ENCODE results near the gene SLC35B3.
"Not testable (repeated sequence)": the region's sequence is repeated elsewhere in the genome, so short reads cannot be mapped to it uniquely, and the experiment has no call there.

The SLC35B3 gene

GRCh38 chr6:8435093-8435844 lies at the start of gene SLC35B3:
Gene SLC35B3 (minus strand): TSS chr6:8435545.
- peak; percentile 97 for DNase-seq

DNA sequence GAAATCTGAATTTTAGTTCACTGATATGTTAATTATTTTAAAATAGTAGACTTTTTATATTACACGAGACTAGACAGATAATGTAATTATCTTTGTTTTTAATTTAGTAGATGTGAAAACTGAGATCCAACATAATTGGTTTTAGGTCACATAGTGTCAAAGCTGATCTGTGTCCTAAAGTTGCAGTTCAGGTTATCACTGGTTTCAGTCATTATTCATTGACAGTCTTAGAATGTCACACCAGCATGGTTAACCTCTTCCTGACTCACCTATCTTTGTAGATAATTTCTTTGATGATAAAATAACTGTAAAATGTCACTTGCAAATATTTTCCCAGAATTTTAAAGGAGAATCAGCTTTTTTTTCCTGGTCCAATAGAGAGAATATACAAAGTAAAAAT lies 48.3 kb upstream of the SLC35B3 start:
- DNase-seq = no peak

- DNase-seq = no peak
These were observed 46.4 kb upstream of the SLC35B3 start for GRCh38 chr6:8481727-8482126.

- no peak for DNase-seq
These were observed 43.1 kb upstream of the SLC35B3 start for GRCh38 chr6:8478418-8478817.

- DNase-seq = no peak
These were observed 41.3 kb upstream of the SLC35B3 start for GRCh38 chr6:8476656-8477055.

- no peak for DNase-seq
These were observed 33.4 kb upstream of the SLC35B3 start for GRCh38 chr6:8468552-8469356.

DNA sequence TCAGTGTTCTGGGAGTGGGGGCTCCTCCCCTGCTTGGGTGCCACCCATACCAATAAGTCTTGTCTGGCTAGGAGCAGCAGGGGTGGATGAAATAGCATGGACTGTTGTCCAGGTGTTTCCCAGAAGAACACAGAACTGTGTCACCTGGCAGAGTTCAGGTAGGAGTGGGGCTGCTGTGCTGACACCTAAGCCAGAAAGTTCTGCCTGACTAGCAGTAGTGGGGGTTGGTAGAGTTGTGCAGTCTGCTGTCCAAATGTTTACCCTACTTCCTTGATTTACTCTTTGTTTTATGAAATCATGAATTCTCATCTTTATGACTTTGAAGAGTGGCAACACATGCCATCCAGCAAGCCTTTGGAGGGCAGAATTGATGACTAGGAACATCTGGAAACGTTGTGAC lies 27.3 kb upstream of the SLC35B3 start:
- DNase-seq = no peak

DNA sequence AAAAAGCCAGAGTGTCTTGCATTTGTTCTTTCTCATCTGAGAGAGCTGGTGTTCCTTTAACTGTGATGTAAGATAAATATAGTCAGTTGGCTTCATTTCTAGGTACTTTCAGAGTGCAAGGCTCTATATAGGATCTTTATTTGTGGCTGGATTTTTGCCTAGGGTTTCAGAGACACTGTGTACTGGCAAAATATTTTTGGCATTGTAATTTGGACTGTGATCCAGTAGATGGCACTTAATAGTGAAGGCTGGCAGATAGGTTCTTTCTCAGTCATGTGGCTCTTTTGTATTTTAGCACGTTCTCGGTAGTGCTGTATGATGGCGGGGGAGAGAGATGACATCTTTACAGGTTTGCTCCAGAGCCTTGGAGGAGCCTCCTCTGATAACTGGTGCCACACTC lies 26.8 kb upstream of the SLC35B3 start:
- no peak for DNase-seq

GRCh38 chr6:8446391-8446790 lies 11.0 kb upstream of the SLC35B3 start:
- DNase-seq = no peak

- not testable (repeated sequence) for DNase-seq
These were observed 10.6 kb upstream of the SLC35B3 start for GRCh38 chr6:8445930-8446329.

DNA sequence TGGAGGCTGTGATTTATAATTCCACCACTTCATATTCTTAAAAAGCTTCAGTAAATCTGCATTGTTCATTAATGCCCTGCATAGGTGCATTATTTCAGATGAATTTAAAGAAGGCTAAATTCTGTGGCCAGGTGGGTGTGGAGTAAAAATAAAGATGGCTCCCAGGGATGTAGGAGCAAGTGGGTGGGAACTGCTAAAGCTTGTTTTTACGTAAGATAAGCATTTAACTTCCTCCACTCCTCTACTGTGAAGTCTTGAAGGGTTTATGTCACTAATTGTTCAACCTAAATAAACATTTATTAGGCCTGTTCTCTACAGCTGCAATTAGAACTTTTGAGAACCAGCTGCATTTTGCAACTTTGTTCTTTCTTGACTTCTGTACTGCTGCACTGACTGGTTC lies 6.8 kb upstream of the SLC35B3 start:
- DNase-seq = no peak

- no peak for DNase-seq
These were observed 6.1 kb upstream of the SLC35B3 start for GRCh38 chr6:8441452-8441851.

- DNase-seq = no peak
These were observed 4.4 kb upstream of the SLC35B3 start for GRCh38 chr6:8439601-8440268.

DNA sequence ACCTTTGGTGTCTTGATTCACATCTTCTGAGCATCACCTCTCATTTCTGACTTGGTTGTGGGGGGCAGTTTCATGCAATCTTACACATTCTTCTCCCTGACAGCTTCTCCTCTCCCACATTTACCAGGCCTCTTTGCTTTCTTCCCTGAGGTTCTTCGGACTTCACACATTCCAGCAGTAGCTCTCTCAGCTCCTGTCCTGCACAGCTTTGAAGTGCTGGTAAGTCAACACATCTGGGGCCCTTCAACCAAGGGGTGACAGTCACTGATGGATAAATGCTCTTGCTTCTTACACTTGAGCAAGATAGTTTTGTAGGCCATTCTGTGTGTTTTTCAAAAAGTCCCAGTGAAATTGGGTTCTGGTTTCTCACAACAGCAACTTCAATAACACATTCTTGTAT lies 2.5 kb upstream of the SLC35B3 start:
- no peak for DNase-seq

- no peak for DNase-seq
These were observed 1.6 kb upstream of the SLC35B3 start for GRCh38 chr6:8436966-8437365.

GRCh38 chr6:8435845-8436168 lies 462 bp upstream of the SLC35B3 start:
- DNase-seq = no peak

DNA sequence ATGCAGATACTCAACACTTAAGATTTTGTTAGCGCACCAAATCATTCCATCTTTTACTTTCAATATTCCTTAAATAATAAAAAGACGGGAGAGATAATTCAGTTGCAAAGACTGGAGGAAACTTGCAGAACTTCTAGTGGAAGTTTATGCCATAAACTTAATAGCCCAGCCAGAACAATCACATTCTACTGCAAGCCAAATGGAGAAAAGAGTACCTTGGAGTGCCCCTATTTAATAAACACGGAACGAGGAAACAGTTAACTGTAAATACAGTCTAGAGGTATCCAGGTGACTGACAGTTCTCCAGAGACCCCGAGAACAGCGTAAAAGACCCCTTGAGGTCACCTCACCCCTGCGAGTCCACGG lies 635 bp downstream of the SLC35B3 start:
- no peak for DNase-seq

- no peak for DNase-seq
These were observed 2.7 kb downstream of the SLC35B3 start for GRCh38 chr6:8432614-8433013.

- no peak for DNase-seq
These were observed 5.5 kb downstream of the SLC35B3 start for GRCh38 chr6:8429821-8430220.

- not testable (repeated sequence) for DNase-seq
These were observed 8.8 kb downstream of the SLC35B3 start for GRCh38 chr6:8426544-8426943.

GRCh38 chr6:8420031-8420588 lies 15.2 kb downstream of the SLC35B3 start:
- DNase-seq = no peak

GRCh38 chr6:8415913-8416312 lies 19.4 kb downstream of the SLC35B3 start:
- DNase-seq = no peak

DNA sequence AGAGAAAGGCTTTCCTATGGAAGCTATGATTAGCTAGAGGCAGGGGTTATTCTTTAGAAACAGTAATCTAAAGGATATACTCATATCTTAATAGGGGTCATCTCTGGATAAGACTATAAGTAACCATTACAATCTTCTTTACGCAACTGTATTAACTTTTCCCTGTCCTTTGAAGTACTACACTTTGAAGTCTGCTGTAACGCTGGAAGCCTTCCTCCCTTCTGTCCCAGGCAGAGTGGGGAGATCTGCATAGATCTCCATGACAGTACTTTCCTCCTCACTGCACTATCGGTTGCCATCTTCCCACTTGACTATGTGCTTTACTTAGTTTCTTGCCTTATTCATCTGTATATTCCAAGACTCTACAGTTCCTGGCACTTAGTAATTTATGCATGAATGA lies 20.1 kb downstream of the SLC35B3 start:
- DNase-seq = no peak

GRCh38 chr6:8414844-8415243 lies 20.5 kb downstream of the SLC35B3 start:
- no peak for DNase-seq

Data from right hindlimb (tissue), 1 donor.